Coronary artery (tissue), 2 donors: ENCODE measurements around the gene ZNF503.

Experiments used
- DNase-seq: peaks from one replicate; pipeline ENCODE4 v3.0.0-alpha.2; 2017; ENCODE audit warnings: low spot score
- H3K27ac ChIP-seq, 2 donors: fragments of 200-600 bp; sonication (generic); one replicate each; pipeline ENCODE4 v1.5.1; 2016 to 2019
- H3K4me3 ChIP-seq: fragments of 200-600 bp; sonication (generic); 2 replicates; pipeline ENCODE4 v1.5.1; 2016; ENCODE audit warnings: mild to moderate bottlenecking, moderate library complexity
- TF ChIP-seq, protein P1 (sequence below): fragments of 200-600 bp; sonication (generic); IDR thresholded peaks from one replicate; pipeline ENCODE4 v1.5.1; 2019; ENCODE audit warnings: antibody characterized with exemption

Gene ZNF503

DNA sequence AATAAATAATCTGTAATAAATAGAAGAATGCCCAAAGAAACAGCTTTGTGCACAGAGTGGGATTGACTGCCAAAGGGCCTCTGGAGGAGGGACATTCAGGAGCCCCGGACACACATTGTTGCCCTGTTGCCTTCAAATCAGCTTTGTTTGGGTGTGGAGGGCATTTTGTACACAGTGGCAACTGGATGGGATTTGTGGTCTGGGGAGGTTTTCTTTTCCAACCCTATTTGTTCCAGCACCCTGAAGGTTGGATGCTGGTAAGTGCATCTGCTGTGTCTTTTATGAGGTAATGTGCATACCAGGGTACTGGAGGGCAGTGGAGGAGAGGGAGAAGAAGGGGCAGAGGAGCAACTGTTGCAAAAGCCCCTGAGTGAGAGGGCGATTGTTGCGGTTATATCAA is 36.1 kb upstream of the ZNF503 start:
- Histone ChIP-seq H3K27ac (no peak overlapping the region), H3K4me3 (no peak overlapping the region)
- TF ChIP-seq, protein P1, sequence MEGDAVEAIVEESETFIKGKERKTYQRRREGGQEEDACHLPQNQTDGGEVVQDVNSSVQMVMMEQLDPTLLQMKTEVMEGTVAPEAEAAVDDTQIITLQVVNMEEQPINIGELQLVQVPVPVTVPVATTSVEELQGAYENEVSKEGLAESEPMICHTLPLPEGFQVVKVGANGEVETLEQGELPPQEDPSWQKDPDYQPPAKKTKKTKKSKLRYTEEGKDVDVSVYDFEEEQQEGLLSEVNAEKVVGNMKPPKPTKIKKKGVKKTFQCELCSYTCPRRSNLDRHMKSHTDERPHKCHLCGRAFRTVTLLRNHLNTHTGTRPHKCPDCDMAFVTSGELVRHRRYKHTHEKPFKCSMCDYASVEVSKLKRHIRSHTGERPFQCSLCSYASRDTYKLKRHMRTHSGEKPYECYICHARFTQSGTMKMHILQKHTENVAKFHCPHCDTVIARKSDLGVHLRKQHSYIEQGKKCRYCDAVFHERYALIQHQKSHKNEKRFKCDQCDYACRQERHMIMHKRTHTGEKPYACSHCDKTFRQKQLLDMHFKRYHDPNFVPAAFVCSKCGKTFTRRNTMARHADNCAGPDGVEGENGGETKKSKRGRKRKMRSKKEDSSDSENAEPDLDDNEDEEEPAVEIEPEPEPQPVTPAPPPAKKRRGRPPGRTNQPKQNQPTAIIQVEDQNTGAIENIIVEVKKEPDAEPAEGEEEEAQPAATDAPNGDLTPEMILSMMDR, result no peak
- no peak for DNase-seq

DNA sequence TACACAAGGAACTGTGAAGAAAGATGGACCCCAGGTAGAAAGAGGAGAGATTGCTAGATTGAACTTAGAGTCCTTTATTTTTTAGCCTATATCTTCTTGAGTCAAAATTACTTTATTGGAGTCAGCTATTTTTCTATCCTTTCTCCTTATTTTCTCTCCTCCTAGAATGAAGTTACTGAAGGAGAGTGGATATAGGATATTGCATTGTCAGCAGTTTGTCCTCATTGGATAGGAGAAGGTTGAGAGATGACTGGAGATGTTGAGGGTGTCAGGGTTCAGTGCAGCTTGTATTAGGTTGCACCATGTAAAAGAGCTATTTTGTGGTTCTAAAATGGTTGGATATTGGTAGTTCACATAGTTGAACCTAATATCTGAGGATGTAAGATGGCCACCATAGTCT is 35.3 kb upstream of the ZNF503 start:
- Histone ChIP-seq H3K4me3 (no peak overlapping the region), H3K27ac (no peak overlapping the region)
- no peak for DNase-seq
- TF ChIP-seq, protein P1, result no peak

DNA sequence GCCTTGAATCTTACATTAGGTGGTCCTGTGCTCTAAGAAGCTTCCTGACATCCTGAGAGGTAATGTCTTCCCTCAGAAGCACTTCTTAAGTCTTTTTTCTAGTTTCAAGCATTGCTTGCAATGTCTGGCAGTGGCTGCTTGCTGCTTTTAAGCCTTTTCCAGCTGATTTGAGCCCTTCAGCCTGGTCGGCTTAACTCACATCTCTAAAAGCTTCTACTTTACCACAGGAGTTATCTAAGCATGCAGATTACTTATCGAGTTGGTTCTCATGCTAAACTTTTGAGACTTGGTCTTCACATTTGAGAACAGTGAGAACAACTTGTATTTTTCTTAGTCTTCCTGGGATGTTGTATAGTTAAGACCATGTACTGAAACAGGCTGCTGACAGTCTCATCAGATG is 33.7 kb upstream of the ZNF503 start:
- DNase-seq, result no peak
- Histone ChIP-seq H3K27ac (no peak overlapping the region), H3K4me3 (no peak overlapping the region)
- TF ChIP-seq, protein P1, result no peak

DNA sequence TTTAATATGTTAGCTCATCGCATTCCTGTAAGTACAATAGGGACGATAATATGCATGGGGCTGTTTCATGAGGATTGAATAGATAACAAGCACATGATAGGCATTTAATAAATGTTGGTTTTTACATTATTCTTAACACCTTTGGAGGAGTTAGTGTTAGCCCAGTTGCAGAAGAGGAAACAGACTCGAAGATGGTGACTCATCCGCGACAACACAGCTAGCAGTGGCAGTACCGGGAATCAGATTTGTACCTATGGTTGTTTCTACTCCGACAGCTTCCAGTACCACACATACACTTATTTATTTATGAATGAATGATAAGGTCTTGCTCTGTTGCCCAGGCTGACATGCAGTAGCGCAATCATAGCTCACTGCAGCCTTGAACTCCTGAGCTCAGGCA is 32.7 kb upstream of the ZNF503 start:
- Histone ChIP-seq H3K27ac (no peak overlapping the region), H3K4me3 (no peak overlapping the region)
- TF ChIP-seq, protein P1, result no peak
- no peak for DNase-seq

DNA sequence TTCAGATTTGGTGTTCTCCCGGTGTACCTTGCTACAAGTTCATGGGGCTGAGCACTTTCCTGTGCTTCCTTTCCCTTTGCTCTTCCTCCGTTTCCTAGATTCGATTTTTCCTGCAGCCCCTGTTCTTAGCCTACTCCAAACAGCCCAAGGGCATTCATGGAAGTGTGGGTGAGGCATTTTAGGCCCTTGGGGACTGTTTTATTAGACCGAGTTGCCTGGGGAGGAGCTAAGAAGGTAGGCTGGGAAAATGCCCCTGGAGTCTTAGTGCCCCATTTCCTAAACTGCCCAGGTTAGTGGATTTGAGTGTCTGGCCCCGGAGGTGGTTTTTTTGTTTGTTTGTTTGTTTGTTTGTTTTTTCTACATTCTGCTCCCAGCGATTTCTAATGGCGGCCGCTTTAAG is 31.7 kb upstream of the ZNF503 start:
- Histone ChIP-seq H3K27ac (no peak overlapping the region), H3K4me3 (no peak overlapping the region)
- no peak for DNase-seq

DNA sequence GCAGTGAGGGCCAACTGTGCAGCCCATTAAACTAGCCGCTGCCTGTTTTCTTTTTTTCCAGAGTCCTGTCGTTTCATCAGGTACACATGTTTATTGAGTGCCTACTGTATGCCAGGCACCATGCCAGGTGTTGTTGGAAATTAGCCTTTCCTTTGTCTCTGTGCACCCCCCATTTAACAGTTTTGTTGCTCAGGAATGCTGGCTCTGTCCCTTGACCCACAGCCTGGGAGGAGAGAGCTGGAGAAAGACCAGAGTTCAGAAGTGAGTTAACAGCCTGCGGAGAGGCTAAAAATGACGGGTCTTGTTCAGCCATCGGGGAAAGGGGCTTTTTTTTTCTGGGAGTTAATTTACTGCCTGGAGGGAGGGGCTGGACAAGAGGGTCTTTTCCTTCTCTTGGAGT is 31.2 kb upstream of the ZNF503 start:
- DNase-seq, result no peak

More for the DNA sequence above, 31.7 kb upstream of the ZNF503 start:
- TF ChIP-seq, protein P1, result no peak

DNA sequence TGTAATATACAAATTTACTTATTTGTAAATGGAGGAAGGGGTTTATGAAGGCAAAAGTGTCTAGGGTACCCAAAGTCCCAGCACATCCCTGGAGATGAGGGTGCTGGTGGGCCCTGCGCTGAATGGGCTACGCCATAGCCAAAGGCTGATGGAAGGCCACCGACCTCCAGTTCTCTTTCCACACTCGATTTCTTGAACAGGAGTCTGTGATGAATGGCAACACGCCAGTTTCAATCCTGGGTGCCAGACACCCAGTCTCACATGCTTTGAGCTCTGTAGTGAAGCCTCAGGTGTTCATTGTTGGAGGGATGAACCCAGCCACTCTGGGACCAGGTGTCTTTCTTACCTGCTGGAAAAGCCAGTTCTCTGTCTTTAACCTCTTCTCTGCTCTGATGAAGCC is 30.6 kb upstream of the ZNF503 start:
- Histone ChIP-seq H3K27ac (no peak overlapping the region), H3K4me3 (peak overlapping the region; percentile 83)
- TF ChIP-seq, protein P1, result no peak
- no peak for DNase-seq

More for the DNA sequence above, 31.2 kb upstream of the ZNF503 start:
- H3K27ac ChIP-seq, result no peak overlapping the region
- TF ChIP-seq, protein P1, result no peak
- no peak overlapping the region for H3K4me3 ChIP-seq
